HG03196 (cell line): Measurements from ENCODE around the gene PTRH1.

Source experiments
- ATAC-seq: cut with Tn5 transposase; IDR thresholded peaks from one replicate; pipeline ENCODE4 v1.9.1; 2021; ENCODE audit not compliant: unreplicated experiment

Gene PTRH1

DNA sequence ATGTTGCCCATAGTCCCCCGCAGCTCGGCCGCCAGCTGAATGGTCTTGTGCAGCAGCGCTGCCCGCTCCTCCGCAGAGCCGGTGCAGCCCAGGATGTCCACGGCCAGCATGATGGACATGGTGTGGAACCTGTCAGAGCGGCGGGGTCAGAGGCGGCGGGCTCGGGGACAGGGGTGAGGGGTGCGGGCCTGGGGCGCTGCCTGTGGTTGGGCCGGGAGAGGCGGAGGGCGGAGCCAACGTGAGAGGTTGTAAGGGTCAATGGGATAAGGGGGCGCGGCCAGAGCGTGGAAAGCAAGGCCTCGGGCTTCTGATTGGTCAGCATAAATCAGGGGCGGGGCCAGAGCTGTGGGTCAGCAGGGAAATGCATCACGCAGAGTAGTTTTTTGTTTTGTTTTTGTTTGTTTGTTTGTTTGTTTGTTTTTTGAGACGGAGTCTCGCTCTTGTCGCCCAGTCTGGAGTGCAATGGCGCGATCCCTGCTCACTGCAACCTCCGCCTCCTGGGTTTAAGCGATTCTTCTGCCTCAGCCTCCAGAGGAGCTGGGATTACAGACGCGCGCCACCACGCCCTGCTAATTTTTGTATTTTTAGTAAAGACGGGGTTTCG lies 26.5 kb upstream of the PTRH1 start:
- no peak for ATAC-seq

DNA sequence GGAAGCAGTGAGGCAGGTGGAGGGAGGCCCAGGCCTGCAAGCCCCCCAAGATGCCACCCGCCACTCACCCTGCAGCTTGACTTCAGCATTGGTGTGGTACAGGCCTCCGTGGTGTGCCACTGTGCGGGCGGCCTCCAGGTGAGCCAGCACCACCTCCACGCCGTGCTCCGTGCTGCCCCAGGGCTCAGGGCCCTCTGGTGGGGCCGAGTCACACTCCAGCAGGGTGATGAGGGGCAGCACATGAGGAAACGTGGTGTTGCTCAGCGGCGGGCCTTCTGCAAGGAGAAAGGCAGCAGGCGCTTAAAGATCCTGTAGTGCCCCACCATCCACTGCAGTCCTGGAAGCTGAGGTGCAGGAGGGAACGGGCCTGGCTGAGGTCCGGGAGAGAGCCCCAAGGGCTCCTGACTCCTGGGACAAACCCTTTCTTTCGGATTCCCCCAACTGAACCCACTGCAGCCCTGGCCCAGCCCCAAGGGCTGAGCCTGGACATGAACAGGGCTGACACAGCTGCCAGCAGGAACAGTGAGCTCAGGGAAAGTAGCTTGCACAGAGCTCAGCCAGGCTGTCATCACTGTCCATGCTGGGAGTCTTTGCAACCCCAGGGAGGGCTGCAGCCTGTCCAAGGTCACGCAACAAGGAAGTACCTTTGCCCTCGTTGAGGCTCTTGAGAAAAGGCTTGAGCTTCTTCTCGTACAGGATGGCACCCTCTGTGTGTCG lies 24.3 kb upstream of the PTRH1 start:
- ATAC-seq, result no peak

DNA sequence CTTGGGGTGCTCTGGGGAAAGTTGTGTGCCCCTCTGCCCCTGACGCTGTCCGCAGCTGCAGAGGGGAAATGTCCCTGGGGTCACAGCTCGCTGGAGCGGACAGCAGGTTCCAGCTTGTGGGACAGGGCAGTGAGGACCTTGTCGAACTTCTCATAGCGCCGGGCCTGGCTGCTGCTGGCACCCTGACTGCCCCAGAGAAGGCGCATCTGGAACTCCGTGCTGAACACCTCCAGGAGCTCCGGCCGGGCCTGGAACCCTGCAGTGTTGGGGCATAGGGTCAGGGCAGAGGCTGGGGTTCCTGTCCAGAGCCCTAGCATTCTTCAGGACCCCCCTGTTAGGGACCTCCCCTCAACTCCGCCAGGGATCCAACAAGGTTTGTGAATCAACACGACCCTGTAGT lies 23.2 kb upstream of the PTRH1 start:
- ATAC-seq, result no peak

DNA sequence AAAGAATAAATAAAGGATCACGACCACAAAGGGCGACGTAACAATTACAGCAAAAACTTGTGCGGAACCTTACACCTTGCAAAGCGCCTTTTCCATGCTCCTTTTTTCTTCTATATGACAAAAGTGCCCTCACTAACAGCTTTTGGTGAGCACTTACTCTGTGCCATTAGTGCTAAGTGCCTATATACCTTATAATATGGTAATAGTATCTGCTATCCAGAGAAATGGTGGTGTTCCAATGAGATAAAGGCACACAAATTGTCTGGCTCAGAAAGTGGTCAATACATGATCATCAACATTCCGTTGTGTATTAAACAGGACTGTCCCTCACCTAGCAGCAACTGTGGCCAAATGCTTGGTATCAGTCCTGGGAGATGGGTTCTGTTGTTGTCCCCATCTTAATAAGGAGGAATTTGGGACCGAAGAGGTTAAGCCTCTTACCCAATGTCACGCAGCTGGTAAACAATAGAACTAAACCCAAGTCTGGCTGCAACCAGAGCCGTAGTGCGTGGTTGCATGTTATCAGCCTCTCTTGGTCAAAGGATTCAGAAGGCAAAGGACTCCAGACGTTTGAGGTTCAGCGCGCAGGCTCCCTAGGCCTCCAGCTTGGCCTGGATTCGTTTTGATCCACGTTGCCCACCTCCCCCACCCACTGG lies 20.2 kb upstream of the PTRH1 start:
- no peak for ATAC-seq

DNA sequence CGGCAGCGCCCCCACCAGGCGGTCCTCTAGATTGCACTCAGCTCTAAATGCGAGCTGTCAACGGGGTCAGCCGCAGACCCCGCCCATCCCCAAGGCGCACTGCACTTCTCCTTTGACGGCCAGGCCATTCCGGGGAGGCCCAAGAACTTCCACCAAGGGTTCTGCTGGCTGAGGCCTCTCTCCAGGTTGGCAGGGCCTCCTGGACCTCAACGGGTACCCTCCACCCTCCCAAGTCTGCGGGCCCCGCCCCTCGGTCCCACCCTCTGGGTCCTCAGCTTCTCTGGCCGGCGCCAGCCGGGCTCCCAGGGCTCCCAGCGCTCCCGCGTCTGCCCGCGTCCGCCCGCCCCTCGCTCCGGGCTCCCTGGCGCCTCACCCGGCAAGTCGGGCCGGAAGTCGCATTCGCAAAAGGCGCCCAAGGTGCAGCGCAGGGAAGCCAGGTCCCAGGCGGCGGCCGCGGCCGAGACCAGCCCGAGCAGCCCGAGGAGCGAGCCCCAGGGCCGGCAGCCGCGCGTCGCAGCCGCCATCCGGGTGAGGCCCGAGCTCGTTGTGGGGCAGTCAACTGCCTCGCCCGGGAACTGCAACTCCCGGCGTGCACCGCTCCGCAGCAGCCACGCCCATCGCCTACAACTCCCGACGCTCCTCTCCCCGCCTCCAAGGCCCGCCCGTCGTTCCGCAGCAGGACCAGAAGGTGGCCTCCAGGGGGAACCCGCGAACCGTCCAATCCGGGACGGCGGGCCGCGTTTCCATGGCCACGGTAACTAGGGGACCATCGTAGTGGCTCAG lies 19.5 kb upstream of the PTRH1 start, which contains the start of gene TOR2A:
Gene TOR2A (minus strand): TSS at position 548 of the 783 bp plus-strand sequence. CDS start 24 bp downstream, at position 524.
- peak; percentile 84 for ATAC-seq

DNA sequence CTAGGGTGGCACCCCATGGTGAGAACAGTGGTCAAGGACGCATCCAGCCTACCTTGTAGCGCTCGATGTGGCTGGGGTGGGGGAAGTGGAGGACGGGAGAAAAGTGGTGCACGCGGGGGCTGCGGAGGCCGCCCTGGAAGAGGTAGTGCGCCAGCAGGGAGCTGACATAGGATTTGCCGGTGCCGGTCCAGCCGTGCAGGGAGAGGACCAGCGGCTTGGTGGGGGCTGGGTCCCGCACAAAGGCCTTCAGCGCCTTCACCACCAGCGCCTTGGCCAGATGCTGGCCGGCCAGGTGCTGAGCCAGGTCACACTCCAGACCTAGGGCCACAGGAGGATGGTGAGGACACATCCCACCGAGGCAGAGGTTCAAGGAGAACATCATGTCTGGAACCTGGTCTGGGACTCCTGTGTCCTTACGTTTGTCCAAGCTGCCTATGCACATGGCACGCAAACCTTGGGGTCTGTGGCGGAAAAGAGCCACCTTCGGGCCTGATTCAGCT lies 18.8 kb upstream of the PTRH1 start:
- ATAC-seq, result no peak

DNA sequence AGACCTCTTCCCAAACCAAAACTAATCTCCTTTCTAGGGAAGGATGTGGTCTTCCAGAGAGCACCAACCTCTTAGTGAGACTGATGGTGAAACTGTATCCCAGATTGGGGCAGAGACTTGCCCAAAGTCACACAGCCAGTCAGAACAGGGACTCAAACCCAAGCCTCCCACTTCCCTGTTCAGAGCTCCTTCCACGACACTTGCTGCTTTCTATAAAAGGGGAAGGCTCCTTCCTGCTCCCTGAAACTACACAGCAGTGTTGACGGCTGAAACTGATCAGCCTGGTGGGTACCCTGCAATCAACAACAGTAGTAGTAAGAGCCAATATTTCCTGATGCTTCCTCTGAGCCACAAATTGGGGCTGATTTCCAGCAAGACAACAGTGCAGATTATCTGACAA lies 18.2 kb upstream of the PTRH1 start:
- no peak for ATAC-seq

DNA sequence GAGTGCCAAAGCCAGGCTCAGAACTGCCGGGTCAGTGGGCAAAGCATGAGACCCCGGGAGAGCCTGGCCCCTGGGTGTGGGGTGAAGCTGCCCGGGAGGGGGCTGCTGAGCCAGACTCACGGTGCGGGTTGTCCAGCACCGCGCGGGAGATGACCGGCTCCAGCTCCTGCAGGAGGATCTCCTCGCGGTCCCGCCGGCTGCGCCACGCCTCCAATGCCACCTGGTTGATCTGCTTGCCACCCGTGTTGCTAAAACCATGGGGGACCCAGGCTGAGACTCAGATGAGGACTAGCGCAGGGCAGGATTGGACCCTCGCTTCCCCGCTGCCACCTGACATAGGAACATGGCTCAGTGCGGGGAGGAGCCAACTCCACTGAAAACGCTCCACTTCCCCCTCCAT lies 17.0 kb upstream of the PTRH1 start:
- ATAC-seq, result no peak

DNA sequence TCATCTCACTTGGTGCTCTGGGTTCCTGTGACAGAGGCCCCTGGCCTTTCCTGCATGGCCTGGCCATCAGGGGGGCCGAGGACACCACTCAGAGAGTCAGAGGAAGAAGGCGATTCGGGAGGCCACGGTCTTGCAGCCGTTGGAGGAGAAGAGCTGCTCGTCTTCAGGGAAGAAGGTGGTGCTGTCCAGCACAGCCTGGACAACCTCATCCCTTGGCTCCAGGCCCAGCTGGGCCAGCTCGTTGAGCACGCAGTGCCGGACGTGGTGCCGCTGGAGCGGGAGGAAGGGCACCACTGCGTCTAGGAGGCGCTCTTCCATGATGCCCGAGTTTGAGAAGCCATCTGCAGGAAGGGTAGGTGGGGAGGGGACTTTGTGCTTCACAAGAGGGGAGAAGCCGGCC lies 16.5 kb upstream of the PTRH1 start:
- ATAC-seq, result no peak

DNA sequence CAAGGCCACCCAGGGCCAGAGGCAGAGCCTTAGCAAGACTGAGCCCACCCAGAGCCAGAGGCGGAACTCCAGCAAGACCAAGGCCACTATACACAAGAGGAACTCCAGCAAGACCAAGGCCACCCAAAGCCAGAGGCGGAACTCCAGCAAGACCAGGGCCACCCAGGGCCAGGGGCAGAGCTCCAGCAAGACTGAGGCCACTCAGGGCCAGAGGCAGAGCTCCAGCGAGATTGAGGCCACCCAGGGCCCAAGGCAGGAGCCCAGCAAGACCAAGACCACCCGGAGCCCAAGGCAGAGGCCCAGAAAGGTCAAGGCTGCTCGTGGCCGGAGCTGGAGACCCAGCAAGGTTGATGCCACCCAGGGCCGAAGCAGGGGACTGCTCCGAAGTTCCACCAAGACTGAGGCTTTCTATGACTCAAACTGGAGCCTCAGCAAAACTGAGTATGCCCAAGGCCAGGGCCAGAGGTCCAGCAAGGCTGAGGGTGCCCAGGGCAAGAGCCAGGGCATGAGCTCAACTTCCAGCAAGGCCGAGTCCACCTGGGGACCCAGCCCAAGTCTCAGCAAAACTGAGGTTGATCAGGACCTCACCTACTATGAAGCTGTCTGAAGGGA lies 15.4 kb upstream of the PTRH1 start:
- no peak for ATAC-seq

DNA sequence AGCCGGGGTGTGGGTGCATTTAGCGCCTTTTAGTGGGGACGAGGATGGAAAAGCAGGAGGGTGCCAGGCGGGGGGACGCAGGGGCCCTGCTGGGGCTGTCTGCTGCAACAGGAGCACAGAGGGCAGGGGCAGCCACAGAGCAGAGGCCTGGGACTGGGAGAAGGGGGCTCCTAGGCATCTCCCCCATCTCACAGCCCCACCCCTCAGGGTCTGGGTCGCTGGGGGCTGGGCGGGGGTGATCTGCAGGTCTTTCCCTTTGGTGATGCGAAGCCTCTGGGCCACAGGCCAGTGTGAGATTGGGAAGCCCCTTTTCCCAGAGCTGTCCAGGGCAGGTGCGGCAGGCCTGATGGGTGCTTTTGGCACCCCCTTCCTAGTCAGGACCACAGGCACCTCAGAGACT lies 14.8 kb upstream of the PTRH1 start:
- no peak for ATAC-seq

DNA sequence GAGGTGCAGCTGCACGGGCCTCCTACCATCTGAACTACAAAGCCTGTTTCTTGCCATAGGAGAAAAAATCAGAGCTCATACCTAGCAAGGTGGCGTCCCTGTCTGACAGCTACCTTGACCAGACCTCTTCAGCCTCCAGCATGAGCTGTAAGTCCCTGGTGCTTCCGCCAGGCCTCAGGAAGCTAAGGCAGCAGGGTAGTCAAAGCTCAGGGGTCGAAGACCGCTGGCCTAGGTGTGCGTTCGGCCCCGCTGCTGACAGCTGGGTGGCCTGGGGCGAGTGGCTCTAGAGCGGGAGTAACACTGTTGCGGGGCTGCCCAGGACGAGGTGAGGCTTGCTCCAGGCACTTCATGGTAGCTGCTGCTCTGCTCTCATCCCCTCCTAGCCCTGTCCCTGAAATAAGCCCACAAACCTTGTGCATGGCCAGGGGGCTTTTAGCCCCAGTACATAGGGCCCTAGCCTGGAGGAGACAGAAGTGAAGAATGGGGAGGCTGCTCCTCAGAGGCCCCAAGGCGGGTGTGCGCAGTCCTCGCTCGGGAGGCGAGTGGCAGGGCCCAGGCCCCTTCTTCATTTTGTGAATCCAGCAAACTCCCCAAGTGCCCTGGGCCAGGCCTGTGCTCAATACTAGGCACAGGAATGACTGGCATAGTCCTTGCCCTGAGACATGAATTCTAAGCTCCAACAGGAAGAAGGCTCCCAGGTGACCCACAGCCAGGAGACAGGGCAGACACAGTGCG lies 14.2 kb upstream of the PTRH1 start:
- ATAC-seq, result no peak

DNA sequence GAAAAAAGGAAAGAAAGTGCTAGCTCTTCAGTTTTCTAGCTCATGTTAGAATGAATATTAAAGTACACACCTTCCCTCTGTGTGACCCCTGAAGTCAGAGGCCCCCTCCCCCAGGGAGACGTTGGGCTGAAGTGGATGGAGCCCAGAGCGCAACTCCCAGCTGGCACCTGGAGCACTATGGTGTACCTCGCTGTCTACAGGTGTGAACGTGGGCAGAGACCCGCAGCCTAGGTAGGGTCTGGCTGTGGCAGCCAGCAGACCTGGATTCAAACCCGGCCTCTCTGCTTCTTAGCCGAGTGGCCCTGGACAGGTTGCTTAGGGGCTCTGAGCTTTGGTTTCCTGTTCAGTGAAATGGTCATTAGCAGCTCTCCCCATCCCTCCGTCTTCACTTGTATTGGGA lies 13.3 kb upstream of the PTRH1 start:
- no peak for ATAC-seq

DNA sequence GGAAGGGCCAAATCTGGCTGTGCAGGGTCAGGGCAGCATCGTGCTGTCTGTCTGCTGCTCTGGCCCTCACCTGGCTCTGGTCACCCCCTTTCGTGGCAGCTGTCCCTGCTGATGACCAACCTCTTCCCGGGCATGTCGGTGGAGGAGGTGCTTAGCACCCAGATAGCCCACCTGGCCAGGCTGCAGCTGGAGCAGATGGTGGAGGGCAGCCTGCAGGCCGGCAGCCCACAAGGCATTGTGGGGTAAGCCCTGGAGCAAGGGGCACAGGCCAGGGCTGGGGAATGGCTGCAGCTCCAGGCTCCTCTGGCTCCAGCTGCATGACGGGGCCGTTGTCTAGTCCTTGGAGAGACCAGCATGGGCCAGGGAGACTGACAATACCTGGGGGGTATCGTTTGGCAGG lies 11.4 kb upstream of the PTRH1 start:
- ATAC-seq, result no peak

DNA sequence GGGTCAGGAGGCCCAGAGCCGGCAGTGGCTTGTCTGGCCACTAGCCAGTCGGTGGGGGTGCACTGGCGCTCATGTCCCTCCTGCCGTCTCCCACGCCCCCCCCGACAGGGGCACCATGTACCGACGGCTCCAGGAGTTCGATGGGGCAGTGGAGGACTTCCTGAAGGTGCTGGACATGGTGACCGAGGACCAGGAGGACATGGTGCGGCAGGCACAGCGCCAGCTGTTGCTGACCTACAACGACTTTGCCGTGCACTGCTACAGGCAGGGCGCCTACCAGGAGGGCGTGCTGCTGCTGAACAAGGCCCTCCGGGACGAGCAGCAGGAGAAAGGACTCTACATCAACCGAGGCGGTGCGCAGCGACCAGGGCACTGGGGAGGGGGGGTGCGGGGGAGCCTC lies 8.5 kb upstream of the PTRH1 start:
- no peak for ATAC-seq

DNA sequence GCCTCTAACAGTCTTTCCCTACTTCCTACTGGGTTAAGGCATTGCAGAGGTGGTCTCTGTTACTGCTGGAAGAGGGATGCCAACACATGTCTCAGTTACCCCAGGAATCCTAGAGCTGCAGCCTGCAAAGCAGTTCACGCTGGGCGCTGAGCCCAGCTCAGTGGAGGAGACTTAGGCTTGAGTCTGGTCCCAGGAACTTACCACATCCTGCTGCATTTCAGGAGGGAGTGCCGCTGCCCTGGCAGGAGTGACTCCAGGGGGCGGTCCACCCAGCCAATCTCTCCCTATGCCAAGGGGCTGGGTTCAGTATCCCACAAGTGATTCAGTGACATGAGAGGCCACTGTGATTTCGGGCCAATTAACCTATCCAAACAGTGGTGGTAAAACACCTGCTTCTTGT lies 8.0 kb upstream of the PTRH1 start:
- no peak for ATAC-seq

DNA sequence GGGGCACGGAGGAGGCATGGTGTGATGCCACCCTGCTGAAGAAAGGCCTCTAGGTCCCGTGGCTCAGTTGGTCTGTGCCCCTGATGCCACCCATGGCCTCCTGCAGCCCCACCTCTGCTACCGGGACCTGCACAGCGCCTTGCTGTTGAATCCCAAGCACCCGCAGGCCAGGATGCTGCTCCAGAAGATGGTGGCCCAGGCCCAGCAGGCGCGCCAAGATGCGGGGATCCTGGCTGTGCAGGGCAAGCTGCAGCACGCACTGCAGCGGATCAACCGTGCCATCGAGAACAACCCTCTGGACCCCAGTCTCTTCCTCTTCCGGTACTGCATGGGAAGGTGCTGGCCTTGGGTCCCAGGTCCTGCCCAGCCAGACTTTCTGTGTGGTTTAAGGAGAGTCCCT lies 7.5 kb upstream of the PTRH1 start:
- ATAC-seq, result no peak

DNA sequence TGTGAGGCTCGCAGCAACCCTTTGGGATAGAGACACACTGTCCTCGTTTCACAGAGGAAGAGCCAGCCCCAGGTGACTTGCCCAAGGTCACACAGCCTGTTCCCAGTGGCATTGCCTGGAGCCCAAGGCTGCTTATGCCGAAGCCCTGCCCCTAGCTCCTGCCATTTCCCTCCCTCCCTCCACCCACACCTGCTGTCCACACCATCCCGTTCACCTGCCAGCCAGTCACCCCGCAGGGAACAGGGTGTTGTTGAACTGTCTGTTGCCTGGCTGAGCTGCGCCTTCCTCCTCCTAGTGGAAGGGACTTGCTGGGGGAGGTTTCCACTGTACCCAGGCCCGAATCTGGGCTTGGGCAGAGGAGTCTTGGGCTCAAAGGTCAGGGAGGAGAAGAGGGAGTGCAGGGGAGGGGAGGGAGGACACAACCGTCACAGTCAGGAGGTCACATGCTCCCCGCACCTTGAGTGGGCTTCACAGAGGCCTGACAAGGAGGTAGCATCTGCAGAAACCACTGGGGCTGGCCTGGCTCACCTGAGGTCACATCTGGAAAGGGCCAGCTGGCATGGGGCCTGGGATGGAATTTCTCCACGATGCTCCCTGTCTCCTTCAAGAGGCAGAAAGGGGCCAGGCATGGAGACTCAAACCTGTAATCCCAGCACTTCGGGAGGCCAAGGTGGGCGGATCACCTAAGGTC lies 6.7 kb upstream of the PTRH1 start:
- no peak for ATAC-seq

DNA sequence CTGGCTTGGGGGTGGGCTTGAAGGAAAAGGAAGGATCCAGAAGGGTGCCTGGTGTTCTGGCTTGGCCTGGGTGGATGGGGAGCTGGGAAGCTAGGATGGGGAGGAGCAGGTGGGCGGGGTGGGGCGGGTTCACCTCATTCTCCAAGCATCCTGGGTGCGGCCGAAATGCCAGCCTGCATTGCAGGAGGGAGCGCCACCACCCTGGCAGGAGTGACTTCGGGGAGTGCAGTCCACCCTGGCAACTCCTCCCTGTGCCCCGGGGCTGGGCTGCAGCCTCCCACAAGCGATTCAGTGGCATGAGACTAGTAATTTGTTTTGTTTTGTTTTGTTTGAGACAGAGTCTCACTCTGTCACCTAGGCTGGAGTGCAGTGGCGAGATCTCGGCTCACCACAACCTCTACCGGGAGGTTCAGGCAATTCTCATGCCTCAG lies 5.9 kb upstream of the PTRH1 start:
- no peak for ATAC-seq

DNA sequence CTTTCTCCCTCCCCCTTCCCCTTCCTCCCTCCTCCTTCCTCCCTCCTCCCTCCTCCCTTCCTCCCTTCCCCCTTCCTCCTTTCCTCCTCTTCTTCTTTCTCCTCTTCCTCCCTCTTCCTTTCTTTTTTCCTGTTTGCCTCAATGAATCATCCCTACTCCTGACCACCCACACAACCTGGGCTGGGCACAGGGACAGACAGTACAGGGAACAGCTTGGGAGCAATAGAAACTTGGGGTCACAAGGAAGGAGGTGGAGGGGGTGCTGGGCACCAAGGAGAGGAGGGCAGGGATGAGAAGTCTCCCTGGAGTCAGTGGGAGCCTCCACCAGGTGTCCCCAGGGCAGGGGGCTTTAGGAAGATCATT lies 5.4 kb upstream of the PTRH1 start:
- ATAC-seq, result no peak
